HG02642 (cell line): ENCODE measurements around the gene NBPF1.
"Not testable (repeated sequence)": the region's sequence is repeated elsewhere in the genome, so short reads cannot be mapped to it uniquely, and the experiment has no call there.

Source experiments
- ATAC-seq: cut with Tn5 transposase; IDR thresholded peaks from one replicate; pipeline ENCODE4 v1.9.1; 2021; ENCODE audit warnings: mild to moderate bottlenecking; ENCODE audit not compliant: unreplicated experiment, poor library complexity

Gene NBPF1

DNA sequence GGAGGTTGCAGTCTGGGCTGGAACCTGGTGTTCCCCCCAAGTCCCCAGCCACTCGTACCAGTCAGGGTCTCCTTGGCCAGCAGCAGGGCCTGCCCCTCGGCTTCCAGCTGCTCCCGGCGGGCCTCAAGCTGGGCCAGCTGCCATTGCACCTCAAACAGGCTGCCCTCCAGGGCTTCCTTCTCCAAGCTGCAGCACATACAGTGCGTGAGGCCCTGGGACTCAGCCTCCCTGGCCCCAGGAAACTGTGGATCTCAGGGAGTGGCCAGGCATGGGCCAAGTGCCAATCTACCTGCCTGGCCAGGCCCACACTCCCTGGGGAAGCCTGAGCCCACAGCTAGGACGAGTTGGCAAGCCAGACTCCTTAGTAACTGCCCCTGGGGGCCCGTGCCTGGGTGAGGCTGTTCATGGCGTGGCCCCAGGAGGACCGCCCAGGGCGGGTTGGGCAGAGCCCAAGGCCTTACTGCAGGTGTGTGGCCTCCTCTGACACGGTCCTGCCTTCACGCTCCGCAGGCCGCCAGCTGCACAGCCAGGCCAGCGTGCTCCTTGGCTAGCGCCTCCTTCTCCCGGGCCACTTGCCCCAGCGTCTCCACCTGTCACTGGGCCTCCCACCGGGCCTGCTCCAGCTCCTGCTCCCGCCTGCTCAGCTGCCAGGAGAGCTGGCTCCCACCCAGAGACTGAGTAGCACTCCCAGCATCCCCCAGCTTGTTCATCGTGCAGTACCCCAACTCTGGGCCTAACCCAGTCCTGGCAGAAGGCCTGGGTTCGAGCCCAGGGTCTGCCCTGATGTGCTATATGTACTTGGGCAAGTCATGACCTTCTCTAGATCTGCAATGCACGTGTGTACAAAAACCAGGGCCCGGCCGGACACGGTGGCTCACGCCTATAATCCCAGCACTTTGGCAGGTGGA lies 10.7 kb upstream of the NBPF1 start:
- not testable (repeated sequence) for ATAC-seq

DNA sequence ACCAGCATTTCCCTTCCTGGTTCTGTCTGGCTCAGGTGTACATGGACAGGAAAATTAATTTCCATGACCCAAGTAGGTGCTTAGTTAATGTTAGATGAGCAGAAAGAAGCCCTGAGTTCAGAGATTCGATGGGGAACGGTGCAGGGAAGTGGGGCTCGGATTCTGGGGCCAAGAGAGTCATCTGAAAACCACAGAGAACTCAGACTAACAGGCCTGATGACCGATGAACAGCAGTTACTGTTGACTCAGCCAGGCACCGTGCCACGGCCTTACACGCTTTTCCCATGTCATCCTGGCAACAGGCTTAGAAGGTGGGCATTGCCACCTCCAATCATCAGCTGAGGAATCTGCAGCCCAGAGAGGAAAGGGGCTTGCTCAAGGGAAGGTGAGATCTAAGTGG lies 10.0 kb upstream of the NBPF1 start:
- ATAC-seq = not testable (repeated sequence)

DNA sequence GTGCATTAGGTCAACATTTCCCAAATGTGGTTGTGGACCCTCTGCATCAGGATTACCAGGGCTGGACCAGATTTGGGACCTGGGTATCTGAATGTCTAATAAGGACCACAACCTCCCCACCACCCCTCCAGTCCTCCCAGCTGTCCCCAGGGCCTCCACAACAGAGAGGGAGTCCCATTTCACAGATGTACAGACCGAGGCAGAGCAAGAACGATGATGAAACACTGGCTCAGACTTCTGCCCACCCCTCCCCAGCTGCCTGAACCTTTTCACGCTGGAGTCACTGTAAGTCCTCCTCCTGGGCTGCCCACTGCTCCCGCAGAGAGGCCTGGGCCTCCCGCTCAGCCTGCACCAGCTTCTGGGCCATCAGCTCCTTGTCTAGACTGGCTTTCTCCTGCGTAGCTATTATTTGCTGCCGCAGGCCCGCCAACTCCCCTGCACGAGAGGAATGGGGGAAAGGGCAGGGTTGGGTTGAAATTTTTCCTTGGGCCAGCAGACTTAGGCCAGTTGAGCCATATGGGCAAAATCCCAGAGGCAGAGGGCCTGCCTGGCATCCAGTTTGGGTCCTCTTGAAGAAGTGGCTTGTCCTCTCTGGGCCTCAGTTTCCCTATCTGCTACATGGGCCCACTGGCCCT lies 8.4 kb upstream of the NBPF1 start:
- ATAC-seq = not testable (repeated sequence)

DNA sequence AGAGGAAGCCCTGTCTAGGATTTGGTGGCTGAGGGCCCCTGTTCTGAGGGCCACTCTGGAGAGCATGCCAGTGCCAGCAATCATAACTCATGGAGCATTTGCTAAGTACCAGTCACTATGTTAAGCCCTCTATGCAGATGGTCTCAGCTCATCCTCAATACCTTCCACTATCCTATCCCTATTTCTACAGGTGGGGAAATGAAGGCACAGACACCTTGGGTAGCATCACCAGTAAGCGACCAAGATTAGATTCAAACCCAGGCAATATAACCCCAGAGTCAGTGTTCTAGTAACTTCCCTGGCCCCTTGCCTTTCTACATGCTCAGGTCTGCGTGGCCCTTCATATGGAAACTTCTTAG lies 7.9 kb upstream of the NBPF1 start:
- no peak for ATAC-seq

DNA sequence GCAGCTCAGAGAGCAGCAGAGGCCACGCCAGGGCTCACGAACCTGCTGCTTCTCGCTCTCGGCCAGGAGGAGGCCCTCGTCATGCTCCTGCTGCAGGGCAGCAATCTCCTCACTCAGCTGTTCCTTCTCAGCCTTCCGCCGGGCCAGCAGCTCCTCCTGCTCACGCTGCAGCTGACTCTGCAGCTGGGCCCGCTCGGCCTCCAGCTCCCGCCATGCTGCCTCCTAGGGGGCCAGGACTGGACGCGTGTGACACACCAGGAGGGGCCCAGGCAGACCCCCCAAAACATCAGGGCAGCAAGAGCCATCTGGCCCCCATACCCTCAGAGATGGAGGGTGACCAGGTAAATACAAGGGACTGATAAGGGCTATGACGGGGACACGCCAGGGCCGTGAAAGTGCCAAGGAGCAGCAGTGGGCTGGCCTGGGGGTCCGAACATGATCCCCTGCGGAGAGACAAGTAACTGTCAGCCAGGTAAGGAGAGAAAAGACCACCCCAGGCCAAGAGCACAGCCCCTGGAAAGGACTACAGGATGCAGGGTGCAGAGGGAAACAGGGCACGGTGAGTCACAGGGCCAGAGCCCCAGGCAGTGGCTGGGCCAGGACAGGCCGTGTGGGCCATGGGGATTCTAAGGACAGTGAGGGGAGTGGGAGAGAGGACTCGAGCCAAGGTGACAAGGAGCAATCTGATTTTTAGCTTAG lies 6.6 kb upstream of the NBPF1 start:
- not testable (repeated sequence) for ATAC-seq

DNA sequence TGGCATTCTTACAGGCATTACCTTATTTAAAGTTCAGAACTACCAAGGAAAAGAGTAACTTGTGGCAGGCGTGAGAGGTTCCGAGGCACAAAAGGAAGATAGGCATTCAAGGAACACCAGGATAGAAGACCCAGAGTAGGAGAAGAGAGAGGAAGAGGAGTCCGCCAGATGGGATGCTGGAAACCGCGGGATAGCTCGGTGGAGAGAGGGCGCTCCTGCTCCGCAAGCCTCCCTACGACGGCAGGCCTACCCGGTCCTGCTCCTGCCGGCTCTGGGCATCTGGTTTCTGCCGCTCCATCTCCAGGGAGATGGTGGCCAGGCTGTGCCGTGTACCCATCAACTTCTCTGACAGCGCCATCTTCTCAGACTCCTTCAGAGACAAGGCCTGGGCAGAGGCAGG lies 5.4 kb upstream of the NBPF1 start:
- no peak for ATAC-seq

DNA sequence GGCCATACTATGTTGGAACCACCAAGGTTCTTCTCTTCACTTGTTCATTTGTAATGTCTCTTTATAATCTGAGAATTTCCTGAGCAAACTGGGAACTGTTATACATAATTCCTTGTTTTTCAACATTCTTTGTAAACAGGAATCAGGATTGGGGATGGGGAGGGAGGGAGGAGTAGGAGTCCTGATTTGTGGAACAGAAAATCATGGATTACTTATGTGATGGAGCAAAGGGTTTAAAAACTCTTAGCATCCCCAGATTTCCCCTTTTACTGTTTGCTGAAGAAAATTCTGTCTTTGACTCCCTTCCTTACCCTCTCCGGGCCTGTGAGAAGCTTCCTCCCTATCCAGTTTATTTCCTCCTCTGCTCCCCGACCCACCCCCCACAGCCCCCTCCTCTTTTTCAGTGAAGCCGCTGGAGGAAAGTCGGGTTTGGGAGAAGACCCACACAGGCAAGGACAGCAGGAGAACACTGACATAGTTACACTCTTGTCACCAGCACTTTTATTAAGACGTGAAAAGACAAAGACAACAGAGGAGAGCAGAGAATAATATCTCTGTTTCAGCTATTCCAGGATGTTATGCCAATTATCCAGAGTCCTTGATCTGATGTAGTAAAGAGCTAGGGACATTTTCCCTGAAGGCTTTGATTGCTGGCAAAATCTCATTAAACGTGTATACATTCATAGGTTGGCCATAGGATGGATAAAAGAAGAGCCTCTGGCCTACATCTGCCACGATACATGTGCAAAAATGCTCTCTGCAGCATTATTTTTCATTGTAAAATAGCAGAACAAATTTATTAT lies 4.6 kb upstream of the NBPF1 start:
- ATAC-seq = no peak

DNA sequence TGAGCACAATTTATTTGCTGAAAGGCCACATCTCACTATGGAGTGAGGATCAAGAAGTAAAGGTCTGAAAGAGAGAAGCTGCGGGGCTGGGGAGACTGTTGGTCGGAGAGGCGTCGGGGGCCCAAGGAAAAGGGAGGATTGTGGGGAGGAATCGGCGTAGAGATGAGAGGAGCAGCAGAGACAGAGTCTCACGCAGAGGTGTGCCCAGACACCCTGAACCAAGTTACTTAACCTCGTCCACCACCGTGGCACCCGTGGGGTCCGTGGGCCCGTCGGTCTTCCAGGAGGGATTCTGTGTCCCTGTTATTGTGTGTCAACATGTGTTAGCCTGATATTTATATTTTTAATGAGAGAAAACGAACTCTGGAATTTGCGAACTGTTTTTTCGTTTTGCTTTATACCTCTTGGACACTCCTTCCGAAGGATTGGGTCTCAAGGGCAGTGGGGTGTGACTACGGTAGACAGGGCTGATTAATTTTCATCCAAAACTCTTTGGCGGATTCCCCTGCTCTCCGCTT lies 3.8 kb upstream of the NBPF1 start:
- no peak for ATAC-seq

DNA sequence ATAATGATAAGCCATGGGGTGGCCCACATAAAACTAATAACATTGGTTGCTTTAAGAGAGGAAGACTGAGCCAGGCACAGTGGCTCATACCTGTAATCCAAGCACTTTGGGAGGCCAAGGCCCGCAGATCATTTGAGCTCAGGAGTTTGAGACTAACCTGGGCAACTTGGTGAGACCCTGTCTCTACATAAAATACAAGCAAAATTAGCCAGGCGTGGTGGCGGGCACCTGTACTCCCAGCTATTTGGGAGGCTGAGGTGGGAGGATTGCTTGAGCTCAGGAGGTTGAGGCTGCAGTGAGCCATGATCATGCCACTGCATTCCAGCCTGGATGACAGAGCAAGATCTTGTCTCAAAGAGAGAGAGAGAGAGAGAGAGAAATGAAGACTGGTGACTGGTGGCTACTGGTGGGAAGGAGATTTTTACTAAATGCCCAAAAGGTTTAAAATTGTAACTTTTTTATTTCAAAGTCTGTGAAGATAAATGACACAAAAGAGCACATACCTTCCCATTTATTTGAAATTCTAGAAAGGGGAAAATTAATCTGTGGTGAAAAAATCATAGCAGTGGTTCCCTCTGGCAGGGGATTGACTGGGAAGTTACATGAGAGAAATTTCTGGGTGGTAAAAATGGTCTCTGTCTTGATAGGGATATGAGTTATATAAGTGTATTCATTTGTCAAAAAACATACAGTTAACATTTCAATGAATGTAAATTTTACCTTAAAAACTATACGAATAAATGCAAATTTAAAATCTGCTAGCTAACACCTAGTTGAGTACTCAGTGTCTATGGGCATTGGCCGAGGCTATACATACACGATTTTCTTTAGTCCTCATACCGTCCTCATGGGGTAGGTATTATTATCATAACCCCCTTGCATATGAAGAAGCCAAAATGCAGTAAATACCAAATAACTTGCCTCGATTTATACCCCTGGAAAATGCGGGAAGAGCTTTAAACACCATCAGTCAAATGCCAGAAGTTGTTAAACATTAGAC lies 2.2 kb upstream of the NBPF1 start:
- ATAC-seq = no peak

DNA sequence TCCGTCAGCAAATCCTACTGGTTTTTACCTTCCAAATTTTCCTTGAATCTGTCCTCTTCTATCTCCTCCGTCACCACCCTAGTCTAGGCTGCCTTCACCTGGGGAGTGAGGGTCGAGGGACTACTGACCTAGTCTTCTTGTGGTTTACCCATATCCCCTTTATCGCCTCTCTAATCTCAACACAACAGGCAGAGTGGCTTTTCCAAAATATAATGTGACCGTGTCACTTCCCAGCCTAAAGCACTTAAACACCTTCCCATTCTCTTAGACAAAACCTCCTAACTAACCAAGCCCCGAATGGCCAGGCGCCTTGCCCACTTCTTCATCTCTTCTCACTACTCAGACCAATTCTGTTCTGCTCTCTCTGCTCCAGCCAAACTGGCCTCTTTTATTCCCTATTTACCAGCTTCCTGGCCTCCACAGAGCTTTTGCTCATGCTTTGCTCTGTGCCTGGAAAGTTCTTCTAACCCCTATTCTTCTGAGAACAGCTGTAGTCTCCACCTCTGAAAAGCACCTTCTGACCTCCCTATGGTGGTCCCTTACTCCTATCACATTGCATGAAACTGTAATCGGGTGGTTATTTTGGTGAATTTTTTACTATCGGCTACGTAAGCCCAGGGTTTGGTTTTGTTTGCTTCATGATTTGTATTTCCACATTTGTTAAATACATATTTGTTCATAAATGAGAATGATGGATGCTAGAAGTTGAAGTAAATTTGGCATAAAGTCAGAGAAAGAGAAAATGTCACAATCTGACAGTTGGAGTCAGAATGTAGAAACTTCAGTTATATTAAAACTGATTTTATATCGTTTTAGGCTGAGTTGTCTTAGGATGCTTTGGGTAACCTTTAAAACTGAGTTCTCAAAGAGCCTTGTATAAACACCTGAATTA lies 1.2 kb upstream of the NBPF1 start:
- no peak for ATAC-seq

DNA sequence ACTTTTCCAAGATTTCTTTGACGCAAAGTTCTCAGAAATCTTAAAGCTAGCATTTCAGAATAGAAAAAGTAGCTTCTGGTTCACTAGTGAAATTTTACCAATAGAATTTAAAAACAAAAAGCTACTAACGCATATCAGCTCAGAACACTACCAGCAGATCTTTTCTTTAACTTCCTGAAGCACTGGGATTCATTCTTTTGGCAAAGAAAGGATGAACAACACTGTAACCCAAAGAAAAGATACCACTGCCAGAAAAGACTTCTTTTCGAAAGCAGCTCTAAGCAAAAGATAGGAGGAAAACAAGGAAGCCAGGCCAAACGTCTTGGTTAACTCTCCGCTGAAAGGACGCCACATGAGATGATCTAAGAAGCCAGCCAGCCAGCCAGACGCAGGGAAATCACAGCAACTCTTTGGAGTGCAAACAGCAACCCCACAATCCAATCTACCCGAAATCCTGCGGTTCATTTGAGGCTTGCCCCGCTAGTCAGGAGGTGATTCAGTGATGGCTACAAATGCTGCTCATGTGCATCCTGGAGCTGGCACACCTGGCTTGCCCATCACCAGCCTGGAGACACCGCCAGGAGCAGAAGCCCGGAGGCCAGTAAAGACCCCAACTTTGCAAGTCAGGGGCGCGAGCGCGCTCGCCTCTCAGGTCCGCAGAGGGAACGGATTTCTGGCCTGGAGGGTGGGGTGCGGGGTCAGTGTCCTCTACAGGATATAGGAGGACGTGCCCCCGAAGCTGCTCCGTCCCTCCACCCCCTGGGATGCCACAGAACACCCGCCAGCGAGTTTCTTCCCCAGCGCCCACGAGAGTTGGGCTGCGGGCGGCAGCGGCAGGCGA lies 812 bp downstream of the NBPF1 start:
- peak; percentile 0 for ATAC-seq

DNA sequence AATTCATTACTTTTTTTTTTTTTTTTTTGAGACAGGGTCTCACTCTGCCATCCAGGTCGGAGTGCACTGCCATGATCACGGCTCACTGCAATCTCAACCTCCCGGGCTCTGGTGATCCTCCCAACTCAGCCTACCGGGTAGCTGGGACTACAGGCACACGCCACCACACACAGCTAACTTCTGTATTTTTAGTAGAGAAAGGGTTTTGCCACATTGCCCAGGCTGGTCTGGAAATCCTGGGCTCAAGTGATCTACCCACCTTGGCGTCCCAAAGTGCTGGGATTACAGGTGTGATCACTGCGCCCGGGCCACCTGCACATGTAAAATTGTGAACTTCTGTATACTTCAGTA lies 1.4 kb downstream of the NBPF1 start:
- not testable (repeated sequence) for ATAC-seq

DNA sequence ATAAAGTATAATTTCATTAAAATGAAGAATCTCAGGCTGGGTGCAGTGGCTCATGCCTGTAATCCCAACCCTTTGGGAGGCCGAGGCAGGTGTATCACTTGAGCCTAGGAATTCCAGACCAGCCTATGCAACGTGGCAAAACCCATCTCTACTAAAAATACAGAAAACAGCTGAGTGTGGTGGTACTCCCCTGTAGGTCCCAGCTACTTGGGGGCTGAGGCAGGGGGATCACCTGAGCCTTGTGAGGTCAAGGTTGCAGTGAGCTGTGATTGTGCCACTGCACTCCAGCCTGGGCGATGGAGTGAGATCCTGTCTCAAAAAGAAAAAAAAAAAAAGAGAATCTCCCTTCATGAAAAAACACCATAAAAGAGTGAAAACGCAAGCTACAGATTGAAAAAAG lies 2.2 kb downstream of the NBPF1 start:
- ATAC-seq = not testable (repeated sequence)

DNA sequence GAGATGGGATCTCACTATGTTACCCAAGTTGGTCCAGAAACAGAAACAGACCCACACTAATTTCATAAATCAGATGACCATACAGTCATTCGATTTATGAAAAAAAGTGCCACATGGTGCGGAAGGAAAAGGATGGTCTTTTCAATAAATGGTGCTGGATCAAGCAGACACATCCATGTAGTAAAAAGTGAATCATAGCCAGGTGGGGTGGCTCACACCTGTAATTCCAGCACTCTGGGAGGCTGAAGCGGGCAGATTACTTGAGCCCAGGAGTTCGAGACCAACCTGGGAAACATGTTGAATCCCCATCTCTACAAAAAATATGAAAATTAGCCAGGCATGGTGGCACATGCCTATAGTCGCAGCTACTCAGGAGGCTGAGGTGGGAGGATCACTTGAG lies 2.8 kb downstream of the NBPF1 start:
- ATAC-seq = not testable (repeated sequence)

DNA sequence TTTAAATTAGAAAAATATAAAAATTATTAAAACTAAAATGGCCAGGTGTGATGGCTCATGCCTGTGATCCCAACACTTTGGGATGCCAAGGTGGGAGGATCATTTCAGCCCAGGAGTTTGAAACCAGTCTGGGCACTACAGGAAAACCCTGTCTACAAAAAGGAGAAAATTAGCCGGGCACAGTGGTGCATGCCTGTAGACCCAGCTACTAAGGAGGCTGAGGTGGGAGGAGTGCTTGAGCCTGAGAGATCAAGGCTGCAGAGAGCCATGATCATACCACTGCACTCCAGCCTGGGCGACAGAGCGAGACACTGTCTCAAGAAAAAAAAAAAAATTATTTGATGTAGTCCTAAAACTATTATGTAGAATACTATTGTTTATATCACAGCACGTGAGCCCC lies 3.6 kb downstream of the NBPF1 start:
- ATAC-seq = not testable (repeated sequence)

DNA sequence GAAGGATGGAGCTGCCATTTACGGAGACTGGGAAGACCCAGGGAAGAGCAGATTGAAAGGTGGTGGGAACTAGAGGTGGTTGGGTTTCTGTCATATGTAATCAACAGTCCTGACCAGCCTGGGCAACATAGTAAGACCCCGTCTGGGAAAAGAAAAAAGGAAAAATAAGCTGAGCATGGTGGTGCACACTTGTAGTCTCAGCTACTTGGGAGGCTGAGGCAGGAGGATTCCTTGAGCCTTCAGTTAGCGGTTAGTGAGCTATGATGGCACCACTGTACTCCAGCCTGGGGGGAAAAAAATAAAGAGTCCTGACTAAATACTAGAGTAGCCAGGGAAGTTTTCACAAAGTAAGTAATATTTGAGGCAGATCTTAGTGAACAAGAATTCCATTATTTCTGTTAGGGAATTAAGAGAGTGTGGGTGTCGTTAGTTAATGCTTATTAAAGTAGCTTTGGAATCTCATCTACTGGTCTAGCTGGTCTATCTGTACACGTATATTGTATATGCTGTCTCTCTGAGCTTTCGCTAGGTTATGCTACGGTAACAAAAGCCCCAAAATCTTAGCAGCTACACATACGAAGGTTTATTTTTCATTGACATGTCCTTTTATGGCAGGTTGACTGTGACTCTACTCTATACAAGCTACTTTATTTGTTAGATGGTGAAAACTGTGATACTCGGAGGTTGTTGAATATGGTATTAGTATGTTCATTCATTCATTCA lies 4.4 kb downstream of the NBPF1 start:
- ATAC-seq = no peak
